Caco-2 (cell line): ENCODE measurements around the gene RBMX2. TPM values are rescaled to one million over a fixed set of nuclear protein-coding genes. Genes with fewer than 3 reads are reported as not detected.

Experiments used
- BruUV-seq: library from RNA; stranded (reverse); fragments of 400-500 nt; replicated peaks from 2 replicates; lab custom pipeline; 2021; lab: Mats Ljungman, UMichigan
- CTCF ChIA-PET: fragments of 300-600 bp; sonication (Branson Sonifier 250); formaldehyde crosslinking; loops from one replicate; lab custom pipeline; 2022; ENCODE audit warnings: antibody characterized with exemption; lab: Charles Lee
- POLR2A ChIA-PET: fragments of 300-600 bp; sonication (Branson Sonifier 250); formaldehyde crosslinking; loops from one replicate; lab custom pipeline; 2022; ENCODE audit warnings: antibody characterized with exemption; lab: Charles Lee
- DNase-seq, 2 experiments: peaks; one replicate each; pipeline versions ENCODE4 v3.0.0 to v3.0.0-alpha.2; 2020 to 2022
- H3K27me3 ChIP-seq: replicated peaks from 2 replicates; pipeline ENCODE4 v1.6.0; 2011; ENCODE audit warnings: low read length; ENCODE audit not compliant: control insufficient read depth, insufficient read depth
- H3K36me3 ChIP-seq: 2 replicates; pipeline ENCODE4 v1.5.1; 2011; ENCODE audit warnings: low read length; ENCODE audit not compliant: control insufficient read depth, insufficient read depth
- H3K4me1 ChIP-seq: fragments of 250-450 bp; sonication (Bioruptor Pico); 2 replicates; pipeline ENCODE4 v1.5.1; 2020; ENCODE audit warnings: mild to moderate bottlenecking
- H3K4me3 ChIP-seq: 2 replicates; pipeline ENCODE4 v1.5.1; 2011; ENCODE audit warnings: low read depth, mild to moderate bottlenecking, control low read depth, low read length
- H3K9me3 ChIP-seq: fragments of 250-450 bp; sonication (Bioruptor Pico); 2 replicates; pipeline ENCODE4 v1.5.1; 2020; ENCODE audit warnings: mild to moderate bottlenecking, moderate library complexity
- H3K27ac Mint-ChIP-seq: one replicate; pipeline ENCODE4 v1.8.0; 2022; ENCODE audit warnings: mixed read lengths; ENCODE audit not compliant: unreplicated experiment
- H3K27me3 Mint-ChIP-seq: one replicate; pipeline ENCODE4 v1.8.0; 2022; ENCODE audit warnings: mixed read lengths; ENCODE audit not compliant: insufficient read depth, unreplicated experiment
- H3K36me3 Mint-ChIP-seq: one replicate; pipeline ENCODE4 v1.8.0; 2022; ENCODE audit warnings: mild to moderate bottlenecking, mixed read lengths; ENCODE audit not compliant: insufficient read depth, unreplicated experiment
- H3K4me1 Mint-ChIP-seq: one replicate; pipeline ENCODE4 v1.8.0; 2022; ENCODE audit warnings: low read depth, mixed read lengths; ENCODE audit not compliant: unreplicated experiment
- H3K4me3 Mint-ChIP-seq: one replicate; pipeline ENCODE4 v1.8.0; 2022; ENCODE audit warnings: mild to moderate bottlenecking, moderate library complexity, mixed read lengths; ENCODE audit not compliant: unreplicated experiment
- H3K9me3 Mint-ChIP-seq: one replicate; pipeline ENCODE4 v1.8.0; 2022; ENCODE audit warnings: mixed read lengths; ENCODE audit not compliant: unreplicated experiment
- intact Hi-C: fragments of 100-400 bp; cut with micrococcal nuclease; formaldehyde crosslinking; loops from one replicate; pipeline ENCODE4 v1.10.0; 2022; ENCODE audit not compliant: unreplicated experiment
- total RNA-seq: library from RNA; stranded (reverse); gene quantifications from 2 replicates; pipeline ENCODE4 v1.2.3, GENCODE V29; 2022
- TF ChIP-seq, protein P1 (sequence below), 2 experiments: fragments of 200-600 bp in 1 of 2; IDR thresholded peaks; 1 replicate in 1 of 2; 2 replicates in 1 of 2; pipeline versions ENCODE4 v1.5.1 to v1.8.0; 2011 to 2022; ENCODE audit warnings: antibody characterized with exemption in 1 of 2, control low read depth in 1 of 2, inconsistent platforms in 1 of 2, low read depth in 1 of 2, low read length in 1 of 2, mild to moderate bottlenecking in 1 of 2, moderate library complexity in 1 of 2; ENCODE audit not compliant: insufficient read depth in 1 of 2, severe bottlenecking in 1 of 2, unreplicated experiment in 1 of 2

The RBMX2 gene
- total RNA-seq, 1 experiment from 2014 or later, result 22.6 TPM

DNA sequence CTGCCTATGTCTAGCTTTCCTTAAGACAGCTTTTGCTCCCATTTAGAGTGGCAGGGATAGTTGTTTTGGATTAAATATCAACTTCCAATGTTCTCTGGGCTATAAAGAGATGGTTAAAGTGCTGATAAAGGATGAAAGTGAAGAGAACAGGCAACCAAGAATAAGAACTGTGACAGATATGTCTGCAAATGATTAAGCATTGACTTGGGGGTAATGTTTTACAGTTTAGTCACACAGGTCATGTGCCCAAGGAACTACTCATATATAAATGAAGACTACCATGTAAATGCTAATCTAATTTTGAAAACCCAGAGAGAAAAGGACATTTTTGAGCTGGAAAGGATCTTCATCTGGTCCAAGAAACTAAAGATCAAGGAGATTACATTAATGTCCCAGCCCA lies 42.1 kb downstream of the RBMX2 start:
- Mint-ChIP-seq H3K27me3 (peaks cover 3% of the 10 kb centered on the region), H3K9me3 (no peaks in the 10 kb centered on the region), H3K4me3 (no peak overlapping the region), H3K27ac (no peak overlapping the region), H3K4me1 (no peaks in the 10 kb centered on the region), H3K36me3 (no peaks in the 10 kb centered on the region)
- DNase-seq, result no peak
- Histone ChIP-seq H3K27me3 (no peaks in the 10 kb centered on the region), H3K4me3 (no peak overlapping the region), H3K9me3 (no peaks in the 10 kb centered on the region), H3K4me1 (no peaks in the 10 kb centered on the region), H3K36me3 (no peaks in the 10 kb centered on the region)
- TF ChIP-seq, protein P1, sequence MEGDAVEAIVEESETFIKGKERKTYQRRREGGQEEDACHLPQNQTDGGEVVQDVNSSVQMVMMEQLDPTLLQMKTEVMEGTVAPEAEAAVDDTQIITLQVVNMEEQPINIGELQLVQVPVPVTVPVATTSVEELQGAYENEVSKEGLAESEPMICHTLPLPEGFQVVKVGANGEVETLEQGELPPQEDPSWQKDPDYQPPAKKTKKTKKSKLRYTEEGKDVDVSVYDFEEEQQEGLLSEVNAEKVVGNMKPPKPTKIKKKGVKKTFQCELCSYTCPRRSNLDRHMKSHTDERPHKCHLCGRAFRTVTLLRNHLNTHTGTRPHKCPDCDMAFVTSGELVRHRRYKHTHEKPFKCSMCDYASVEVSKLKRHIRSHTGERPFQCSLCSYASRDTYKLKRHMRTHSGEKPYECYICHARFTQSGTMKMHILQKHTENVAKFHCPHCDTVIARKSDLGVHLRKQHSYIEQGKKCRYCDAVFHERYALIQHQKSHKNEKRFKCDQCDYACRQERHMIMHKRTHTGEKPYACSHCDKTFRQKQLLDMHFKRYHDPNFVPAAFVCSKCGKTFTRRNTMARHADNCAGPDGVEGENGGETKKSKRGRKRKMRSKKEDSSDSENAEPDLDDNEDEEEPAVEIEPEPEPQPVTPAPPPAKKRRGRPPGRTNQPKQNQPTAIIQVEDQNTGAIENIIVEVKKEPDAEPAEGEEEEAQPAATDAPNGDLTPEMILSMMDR (IDR thresholded peaks at IDR 0.05; ENCODE audit: insufficient read depth in 1 of 2, low read depth in 1 of 2, low read length in 1 of 2, severe bottlenecking in 1 of 2, unreplicated experiment in 1 of 2), result no peak
- BruUV-seq, result no TSS peak
- intact Hi-C loops, result no loop called here
- CTCF ChIA-PET, result no interaction called here
- POLR2A ChIA-PET, result no interaction called here

DNA sequence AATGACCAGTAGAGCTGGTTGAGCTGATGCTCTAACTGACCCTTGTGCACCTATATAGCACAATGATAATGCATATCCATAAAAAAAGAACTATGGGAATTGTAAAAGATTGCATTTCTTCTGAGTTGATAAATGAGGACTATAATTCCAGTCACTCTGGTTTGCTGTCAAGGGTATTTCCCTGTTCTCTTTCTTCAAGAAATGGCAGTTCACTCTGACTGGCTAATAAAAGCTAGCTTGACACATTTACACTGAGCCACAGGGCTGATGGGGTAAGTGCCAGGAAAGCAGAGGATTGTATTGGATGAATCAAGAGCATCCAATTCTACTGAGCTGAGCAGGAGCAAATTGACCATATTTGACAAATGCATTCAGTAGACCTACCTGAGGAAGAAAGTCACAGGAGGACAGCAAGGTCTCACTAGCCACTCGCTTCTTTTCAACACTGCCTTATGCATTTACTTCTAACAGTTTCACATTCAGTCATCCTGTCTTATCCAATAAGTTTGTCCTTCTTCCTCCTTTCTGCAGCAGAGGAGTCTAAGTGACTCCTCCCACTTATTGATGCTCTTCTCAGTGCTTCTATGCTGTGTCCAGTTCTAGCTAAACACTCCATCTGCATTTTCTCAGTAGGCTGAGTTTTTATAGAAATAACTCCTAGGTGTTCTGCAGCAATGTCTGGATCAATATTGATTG lies 43.0 kb downstream of the RBMX2 start:
- ChIA-PET POLR2A (no interaction called here), CTCF (no interaction called here)
- Histone ChIP-seq H3K4me3 (no peak overlapping the region), H3K4me1 (no peaks in the 10 kb centered on the region), H3K27me3 (no peaks in the 10 kb centered on the region), H3K36me3 (no peaks in the 10 kb centered on the region), H3K9me3 (no peaks in the 10 kb centered on the region)
- no peak overlapping the region for H3K27ac Mint-ChIP-seq
- no peaks in the 10 kb centered on the region for H3K36me3 Mint-ChIP-seq
- H3K9me3 Mint-ChIP-seq, result no peaks in the 10 kb centered on the region
- H3K4me3 Mint-ChIP-seq, result no peak overlapping the region
- H3K27me3 Mint-ChIP-seq, result peaks cover 3% of the 10 kb centered on the region
- TF ChIP-seq, protein P1 (IDR thresholded peaks at IDR 0.05; ENCODE audit: insufficient read depth in 1 of 2, low read depth in 1 of 2, low read length in 1 of 2, severe bottlenecking in 1 of 2, unreplicated experiment in 1 of 2), result no peak
- H3K4me1 Mint-ChIP-seq, result no peaks in the 10 kb centered on the region
- no TSS peak for BruUV-seq
- intact Hi-C loops, result no loop called here
- no peak for DNase-seq

DNA sequence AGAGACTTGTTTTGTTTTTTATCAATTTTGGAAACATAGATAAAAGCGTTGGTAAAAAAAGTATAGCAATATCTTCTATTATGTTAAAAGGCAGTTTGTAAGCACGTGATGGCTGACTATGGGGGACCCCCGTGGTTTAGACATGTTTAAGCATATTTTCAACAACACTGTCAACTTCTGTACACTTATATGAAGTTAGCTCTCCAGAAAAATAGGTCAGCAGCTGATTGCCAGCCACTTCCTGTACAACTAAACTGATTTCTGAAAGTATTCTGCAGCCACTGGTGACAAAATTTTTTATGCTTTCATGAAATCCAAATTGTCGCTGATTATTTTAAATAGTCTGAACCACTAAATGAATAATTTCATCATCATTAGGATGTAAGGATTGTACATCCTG lies 45.2 kb downstream of the RBMX2 start:
- Mint-ChIP-seq H3K9me3 (no peaks in the 10 kb centered on the region), H3K4me3 (no peak overlapping the region)

More for the DNA sequence above, 45.2 kb downstream of the RBMX2 start:
- no peak for DNase-seq
- ChIA-PET CTCF (no interaction called here), POLR2A (no interaction called here)
- intact Hi-C loops, result no loop called here
- H3K4me3 ChIP-seq, result no peak overlapping the region
- H3K9me3 ChIP-seq, result no peaks in the 10 kb centered on the region
- no peaks in the 10 kb centered on the region for H3K27me3 ChIP-seq
- TF ChIP-seq, protein P1 (IDR thresholded peaks at IDR 0.05; ENCODE audit: insufficient read depth in 1 of 2, low read depth in 1 of 2, low read length in 1 of 2, severe bottlenecking in 1 of 2, unreplicated experiment in 1 of 2), result no peak
- no TSS peak for BruUV-seq
- no peaks in the 10 kb centered on the region for H3K36me3 Mint-ChIP-seq
- H3K4me1 Mint-ChIP-seq, result no peaks in the 10 kb centered on the region
- H3K36me3 ChIP-seq, result no peaks in the 10 kb centered on the region
- no peak overlapping the region for H3K27ac Mint-ChIP-seq
- peaks cover under 1% of the 10 kb centered on the region for H3K27me3 Mint-ChIP-seq
- H3K4me1 ChIP-seq, result no peaks in the 10 kb centered on the region

Other genes with a start within 250 kb of the RBMX2 start
- gene AIFM1, start 236.1 kb upstream of the RBMX2 start, total RNA-seq, result 53.0 and 55.4 TPM in 2 replicates
- 0.35 TPM in 1 of 2 replicates, not detected in the other for gene RAB33A, start 230.0 kb upstream of the RBMX2 start, total RNA-seq
- 5.6 and 6.4 TPM in 2 replicates for gene ZNF280C, start 133.1 kb upstream of the RBMX2 start, total RNA-seq
- gene SLC25A14, start 62.1 kb upstream of the RBMX2 start, total RNA-seq, result 7.4 and 8.3 TPM in 2 replicates
- 0.29 TPM in 1 of 2 replicates, not detected in the other for gene GPR119, start 16.3 kb upstream of the RBMX2 start, total RNA-seq